ENCODE results near the gene BORCS6. TPM values are rescaled to one million over a fixed set of nuclear protein-coding genes. Genes with fewer than 3 reads are reported as not detected.

The BORCS6 gene
- total and polyA plus RNA-seq, 2 of the 13 experiments (the other 11 are each of a cell fraction or from before 2014, with no cell fraction given): 2.0 to 5.1 TPM

- TF ChIP-seq ZNF318 (CRISPR knock-in tag; IDR thresholded peaks at IDR 0.05) (no peak), ZNF552 (CRISPR knock-in tag; IDR thresholded peaks at IDR 0.05; ENCODE audit: borderline replicate concordance) (0 out of 2 replicates have a peak, but pooled peaks have one; percentile 55), SRSF4 (IDR thresholded peaks at IDR 0.05; ENCODE audit: low read depth, low read length, poor library complexity, severe bottlenecking) (no peak), ATF2 (CRISPR knock-in tag; IDR thresholded peaks at IDR 0.05) (peak; percentile 69), GMEB1 (CRISPR knock-in tag; IDR thresholded peaks at IDR 0.05; ENCODE audit: borderline replicate concordance) (peak; percentile 42; the same call in 1 of the 2 replicates), PHF21A (CRISPR knock-in tag; IDR thresholded peaks at IDR 0.05) (peak; percentile 78; the same call in 1 of the 2 replicates), ZNF740 (CRISPR knock-in tag; IDR thresholded peaks at IDR 0.05) (no peak), SP4 (CRISPR knock-in tag; IDR thresholded peaks at IDR 0.05) (peak; percentile 97), RELA (CRISPR knock-in tag; IDR thresholded peaks at IDR 0.05) (no peak), RAD21 (CRISPR knock-in tag; IDR thresholded peaks at IDR 0.05) (no peak), HOXA7 (CRISPR knock-in tag; IDR thresholded peaks at IDR 0.05) (no peak), SP1 (IDR thresholded peaks at IDR 0.05) (no peak), SP1 (CRISPR knock-in tag; IDR thresholded peaks at IDR 0.05) (peak; percentile 94), SP2 (CRISPR knock-in tag; IDR thresholded peaks at IDR 0.05) (peak; percentile 91)
Observed at GRCh38 chr17:8156246-8156992, 33.6 kb downstream of the BORCS6 start (continued).

All from HepG2 (cell line).